T-cell (primary cell): ENCODE measurements around the gene NXPH4. TPM values are rescaled to one million over a fixed set of nuclear protein-coding genes. Genes with fewer than 3 reads are reported as not detected.
A peak's percentile ranks its signal among the peaks of the same experiment; 100 is the strongest.

ENCODE experiments used
- ATAC-seq, 4 experiments: fragments of 200-7000 bp in 3 of 4; fragments of 150-1000 bp in 1 of 4; cut with Tn5 transposase; replicated peaks in 1 of 4; 1 replicate in 3 of 4; 2 replicates in 1 of 4; pipeline ENCODE4 v1.10.0; 2021; ENCODE audit warnings: moderate library complexity in 3 of 4, mild to moderate bottlenecking in 2 of 4, moderate number of reproducible peaks in 1 of 4
- CTCF ChIA-PET, 2 donors: fragments of 300-600 bp; sonication (Branson Sonifier 250); formaldehyde crosslinking; loops; one replicate each; lab custom pipeline; 2022; ENCODE audit warnings: antibody characterized with exemption in 2 of 2; lab: Charles Lee
- POLR2A ChIA-PET, 2 donors: fragments of 300-600 bp; sonication (Branson Sonifier 250); formaldehyde crosslinking; loops; one replicate each; lab custom pipeline; 2022; ENCODE audit warnings: antibody characterized with exemption in 2 of 2; lab: Charles Lee
- DNase-seq, 35 experiments: peaks; one replicate each; pipeline versions ENCODE4 v3.0.0 to v3.0.0-alpha.2; 2013 to 2023
- H3K27ac ChIP-seq: one replicate; pipeline ENCODE4 v1.5.1; 2013; ENCODE audit warnings: low read length
- H3K27me3 ChIP-seq, 2 experiments: replicated peaks in 1 of 2; 1 replicate in 1 of 2; 2 replicates in 1 of 2; pipeline versions ENCODE4 v1.6.1 to v1.7.0; 2013; ENCODE audit warnings: low read length in 1 of 2, mixed read lengths in 1 of 2; ENCODE audit not compliant: control insufficient read depth in 2 of 2, insufficient read depth in 2 of 2; ENCODE audit errors: extremely low read depth in 1 of 2
- H3K36me3 ChIP-seq, 2 donors: 1 replicate in 1 of 2; 2 replicates in 1 of 2; pipeline versions ENCODE4 v1.6.1 to v1.7.0; 2013; ENCODE audit warnings: low read length in 1 of 2; ENCODE audit not compliant: control insufficient read depth in 2 of 2, insufficient read depth in 1 of 2; ENCODE audit errors: extremely low read depth in 1 of 2
- H3K4me1 ChIP-seq, 2 experiments: 1 replicate in 1 of 2; 2 replicates in 1 of 2; pipeline versions ENCODE4 v1.6.1 to v1.7.0; 2013; ENCODE audit warnings: low read length in 2 of 2, mixed read lengths in 1 of 2; ENCODE audit not compliant: insufficient read depth in 2 of 2, control insufficient read depth in 1 of 2; ENCODE audit errors: extremely low read depth in 1 of 2
- H3K4me3 ChIP-seq, 2 donors: 1 replicate in 1 of 2; 2 replicates in 1 of 2; pipeline versions ENCODE4 v1.5.1 to v1.7.0; 2013; ENCODE audit warnings: mild to moderate bottlenecking in 2 of 2, low read length in 1 of 2, moderate library complexity in 1 of 2; ENCODE audit not compliant: control insufficient read depth in 1 of 2; ENCODE audit errors: extremely low read depth in 1 of 2
- H3K9me3 ChIP-seq: 2 replicates; pipeline ENCODE4 v1.7.0; 2013
- H3K27ac Mint-ChIP-seq, 2 donors: one replicate each; pipeline ENCODE4 v1.8.0; 2020 to 2021; ENCODE audit warnings: mild to moderate bottlenecking in 2 of 2, mixed read lengths in 2 of 2
- H3K27me3 Mint-ChIP-seq, 2 donors: one replicate each; pipeline ENCODE4 v1.8.0; 2021 to 2022; ENCODE audit warnings: mixed read lengths in 2 of 2
- H3K36me3 Mint-ChIP-seq: one replicate; pipeline ENCODE4 v1.8.0; 2021; ENCODE audit warnings: mixed read lengths
- H3K4me1 Mint-ChIP-seq, 3 donors: one replicate each; pipeline ENCODE4 v1.8.0; 2020 to 2022; ENCODE audit warnings: mixed read lengths in 3 of 3, mild to moderate bottlenecking in 1 of 3
- H3K4me3 Mint-ChIP-seq, 3 donors: one replicate each; pipeline ENCODE4 v1.8.0; 2020 to 2022; ENCODE audit warnings: mild to moderate bottlenecking in 3 of 3, mixed read lengths in 3 of 3, moderate library complexity in 3 of 3
- H3K9me3 Mint-ChIP-seq, 3 donors: one replicate each; pipeline ENCODE4 v1.8.0; 2020 to 2022; ENCODE audit warnings: mixed read lengths in 3 of 3
- WGBS: methylation state at CpG from one replicate; pipeline ENCODE4 v1.1.5; 2013; ENCODE audit warnings: missing lambda C conversion rate; ENCODE audit not compliant: insufficient coverage; 5-methylcytosine and 5-hydroxymethylcytosine counted together
- total RNA-seq, 35 experiments: library from RNA in 6 of 35; stranded (reverse) in 6 of 35; fragments of 120-200 nt in 1 of 35; gene quantifications; one replicate each; pipeline versions ENCODE4 v1.2.1 to v1.2.4 and lab custom pipeline; 2013 to 2026

The NXPH4 gene
- total RNA-seq, 5 donors from 2014 or later (not counting 1 experiment from before 2014, with no cell fraction given), result 0.49 to 4.5 (median 1.0) TPM; not detected in 1

DNA sequence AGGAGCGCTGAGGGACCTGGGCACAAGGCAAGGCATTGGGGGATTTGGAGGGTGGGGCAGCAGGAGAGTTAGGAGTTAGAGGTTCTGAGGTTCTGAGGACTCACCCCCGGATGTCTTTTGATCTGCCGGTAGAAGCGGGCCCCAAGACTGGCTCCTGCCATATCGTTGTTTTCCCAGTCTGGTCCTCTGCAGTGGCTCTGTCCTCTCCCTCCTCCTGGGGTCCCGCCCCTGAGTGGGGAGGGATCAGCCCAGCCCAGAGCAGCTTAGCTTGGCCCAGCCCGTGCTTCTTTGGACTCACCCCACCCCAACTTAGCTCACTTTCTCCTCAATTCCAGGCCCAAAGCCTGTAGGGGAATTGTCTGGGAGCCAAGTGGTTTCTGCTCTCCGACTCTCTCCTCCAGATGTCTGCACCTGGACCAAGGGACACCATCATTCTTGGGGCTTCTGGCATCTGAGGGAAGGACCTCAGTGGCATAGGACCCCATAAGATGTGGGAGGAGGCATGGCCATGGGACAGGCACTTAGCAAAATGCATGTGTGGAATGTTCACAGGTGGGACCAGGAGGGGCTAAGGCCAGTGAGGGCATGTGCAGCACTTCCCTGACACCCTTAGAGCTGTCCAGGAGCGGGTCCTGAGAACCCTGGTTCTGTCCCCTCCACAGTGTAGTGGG lies 20.5 kb downstream of the NXPH4 start:
- ChIA-PET CTCF (interaction anchor here (0.6 to 3.3 kb wide), 5 partner anchors 8 to 491 kb away, joined by 3 to 39 read pairs (median 9); partner anchors contain the start of gene SHMT2 (in 1 of the 2)), POLR2A (no interaction called here)
- peaks cover 12 to 83% of the 10 kb centered on the region in 2 experiments for H3K27me3 ChIP-seq
- Mint-ChIP-seq H3K9me3 (no peaks in the 10 kb centered on the region), H3K4me1 (peaks cover 52 to 74% (median 65%) of the 10 kb centered on the region in 3 donors), H3K4me3 (peak overlapping the region in 2 of 3 donors; percentile 37 to 95), H3K27ac (no peak overlapping the region), H3K36me3 (peaks cover 30% of the 10 kb centered on the region), H3K27me3 (peaks cover 36 to 46% of the 10 kb centered on the region in 2 donors)
- ATAC-seq, result no peak
- no peak overlapping the region for H3K27ac ChIP-seq
- H3K4me1 ChIP-seq, result peaks cover 34 to 80% of the 10 kb centered on the region in 2 experiments
- 22% methylated on average over 4 of the region's 9 CpGs for WGBS
- no peaks in the 10 kb centered on the region for H3K9me3 ChIP-seq
- H3K36me3 ChIP-seq, result peaks cover 17 to 24% of the 10 kb centered on the region in 2 donors
- peak in 1 of 35 experiments; percentile 18 for DNase-seq
- H3K4me3 ChIP-seq, result no peak overlapping the region

DNA sequence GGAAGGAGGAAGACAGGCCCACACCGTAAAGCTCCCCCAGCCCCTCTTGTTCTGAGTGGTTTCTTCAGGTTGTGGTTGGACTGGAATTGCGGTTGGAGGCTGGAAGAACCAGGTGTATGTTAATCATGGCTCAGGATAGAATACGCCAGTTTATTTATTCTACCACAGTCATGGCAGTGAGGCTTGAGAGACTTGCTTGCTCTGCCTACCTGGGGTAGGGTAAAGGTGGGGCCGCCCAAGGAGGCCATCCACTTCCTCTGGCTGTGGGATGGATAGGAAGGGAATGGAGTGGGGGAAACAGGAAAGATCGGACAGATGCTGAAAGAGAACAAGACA lies 21.0 kb downstream of the NXPH4 start:
- peaks cover 17 to 19% of the 10 kb centered on the region in 2 donors for H3K36me3 ChIP-seq
- Mint-ChIP-seq H3K27me3 (peaks cover 36 to 51% of the 10 kb centered on the region in 2 donors), H3K4me1 (peaks cover 55 to 77% (median 71%) of the 10 kb centered on the region in 3 donors), H3K36me3 (peaks cover 25% of the 10 kb centered on the region), H3K27ac (peak overlapping the region in 1 of 2 donors; percentile 73), H3K9me3 (no peaks in the 10 kb centered on the region), H3K4me3 (peak overlapping the region; percentile 59 to 95 (median 74))
- H3K9me3 ChIP-seq, result no peaks in the 10 kb centered on the region
- H3K4me3 ChIP-seq, result peak overlapping the region in 1 of 2 donors; percentile 73
- no peak overlapping the region for H3K27ac ChIP-seq
- CTCF ChIA-PET, result interaction anchor here (0.6 to 3.3 kb wide), 7 partner anchors 8 to 491 kb away, joined by 3 to 39 read pairs (median 7); partner anchors contain the start of gene SHMT2 (in 2 of the 2)
- ATAC-seq (no peak), DNase-seq (no peak)
- WGBS, result 83% methylated on average over 1 of the region's 5 CpGs
- peaks cover 37 to 86% of the 10 kb centered on the region in 2 experiments for H3K4me1 ChIP-seq
- H3K27me3 ChIP-seq, result peaks cover 12 to 83% of the 10 kb centered on the region in 2 experiments
- POLR2A ChIA-PET, result interaction anchor here in 1 of 2 donors (0.6 kb wide), 1 partner anchor 44 kb away, joined by 3 read pairs; no protein-coding TSS in a partner anchor

DNA sequence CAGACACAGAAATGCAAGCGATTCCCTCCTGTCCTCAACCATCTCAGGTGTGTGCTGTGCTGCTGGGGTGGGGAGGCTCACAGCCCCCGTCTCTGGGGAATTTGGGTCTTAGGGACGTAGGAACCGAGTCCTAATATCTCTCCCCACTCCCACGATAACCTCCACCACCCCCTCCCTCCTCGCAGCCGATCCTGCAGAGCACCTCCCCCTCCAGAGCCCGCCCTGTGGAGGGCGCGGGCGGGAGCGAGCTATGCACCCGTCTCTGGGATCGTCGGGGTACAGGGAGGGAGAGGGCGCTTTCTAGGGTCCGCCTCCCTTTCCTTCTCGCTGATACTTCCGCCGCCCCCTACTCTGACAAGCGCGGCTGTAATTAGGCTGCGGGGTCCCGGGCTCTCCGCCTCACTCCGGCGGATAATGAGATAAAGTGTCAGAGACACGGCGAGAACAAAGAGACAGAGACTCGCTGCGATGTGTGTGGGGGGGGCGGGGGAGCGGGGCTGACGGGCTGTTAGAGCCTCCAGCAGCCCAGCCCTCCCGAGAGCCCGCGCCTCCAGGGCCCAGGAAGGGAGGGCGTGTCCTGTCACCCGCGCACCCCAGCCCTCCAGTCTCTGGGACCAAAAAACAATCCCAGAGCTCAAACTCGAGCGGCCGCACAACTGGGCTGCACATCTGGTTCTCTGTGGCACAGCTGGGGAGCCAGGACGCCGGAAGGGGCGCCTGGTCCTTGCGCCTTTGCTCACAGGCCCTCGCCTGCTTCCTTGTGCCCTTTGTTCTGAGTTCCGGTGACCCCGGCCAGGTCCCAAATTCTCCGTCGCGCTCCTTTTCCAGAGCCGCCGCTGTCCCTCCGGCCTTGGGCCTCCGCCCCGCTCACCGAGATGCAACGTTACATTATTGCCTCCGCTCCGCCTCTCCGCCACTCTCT lies 21.6 kb downstream of the NXPH4 start:
- peak overlapping the region in 1 of 2 donors; percentile 78 for H3K27ac Mint-ChIP-seq
- H3K9me3 Mint-ChIP-seq, result no peaks in the 10 kb centered on the region
- DNase-seq (peak in 4 of 35 experiments; percentile 29 to 51 (median 32)), ATAC-seq (no peak)
- peaks cover 11 to 13% of the 10 kb centered on the region in 2 donors for H3K36me3 ChIP-seq
- peaks cover 12 to 88% of the 10 kb centered on the region in 2 experiments for H3K27me3 ChIP-seq
- H3K4me3 Mint-ChIP-seq, result peak overlapping the region; percentile 92 to 95 (median 92)
- no peaks in the 10 kb centered on the region for H3K9me3 ChIP-seq
- POLR2A ChIA-PET, result interaction anchor here in 1 of 2 donors (0.6 kb wide), 1 partner anchor 45 kb away, joined by 3 read pairs; no protein-coding TSS in a partner anchor
- 7% methylated on average over 31 of the region's 63 CpGs for WGBS
- peaks cover 60 to 80% (median 77%) of the 10 kb centered on the region in 3 donors for H3K4me1 Mint-ChIP-seq
- CTCF ChIA-PET, result interaction anchor here (0.6 to 8.2 kb wide), 11 partner anchors 8 to 176 kb away, joined by 3 to 66 read pairs (median 7); partner anchors contain the start of gene SHMT2 (in 2 of the 2)
- peaks cover 42 to 92% of the 10 kb centered on the region in 2 experiments for H3K4me1 ChIP-seq
- peak overlapping the region; percentile 73 to 78 for H3K4me3 ChIP-seq
- H3K27me3 Mint-ChIP-seq, result peaks cover 39 to 56% of the 10 kb centered on the region in 2 donors
- peaks cover 19% of the 10 kb centered on the region for H3K36me3 Mint-ChIP-seq
- no peak overlapping the region for H3K27ac ChIP-seq

DNA sequence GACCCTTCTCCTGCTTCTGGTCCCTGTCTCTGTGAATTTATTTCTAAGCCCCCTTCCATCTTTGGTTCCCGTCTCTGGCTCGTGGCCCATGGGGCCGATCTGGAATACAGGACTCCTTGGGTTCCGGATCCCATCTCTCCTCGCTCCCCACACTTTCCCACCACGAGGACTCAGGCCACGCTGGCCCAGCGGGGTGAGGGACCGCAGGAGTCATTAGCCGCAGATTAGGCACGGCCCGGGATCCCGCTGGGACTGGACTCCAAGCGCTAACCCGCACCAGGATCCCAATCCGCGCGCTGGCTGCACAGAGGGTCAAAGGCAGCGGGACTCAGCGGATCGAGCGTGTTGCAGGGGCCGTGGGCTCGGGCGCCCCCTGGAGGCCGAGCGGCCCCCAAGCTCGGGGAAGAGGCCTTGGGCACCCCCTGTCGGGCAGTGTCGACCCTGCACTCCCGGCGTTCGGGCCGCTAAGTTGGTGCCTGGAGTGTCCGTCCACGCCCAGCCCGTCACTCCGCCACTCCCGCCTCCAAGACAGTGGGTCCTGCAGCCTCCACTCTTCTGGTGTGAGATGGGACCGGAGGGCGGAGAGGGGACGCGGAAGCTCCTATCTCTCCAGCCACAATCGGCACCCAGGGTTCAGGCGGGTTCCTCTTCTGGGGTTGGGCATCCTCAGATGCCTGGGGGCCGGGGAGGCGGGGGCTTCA lies 22.4 kb downstream of the NXPH4 start:
- H3K9me3 Mint-ChIP-seq, result no peaks in the 10 kb centered on the region

DNA sequence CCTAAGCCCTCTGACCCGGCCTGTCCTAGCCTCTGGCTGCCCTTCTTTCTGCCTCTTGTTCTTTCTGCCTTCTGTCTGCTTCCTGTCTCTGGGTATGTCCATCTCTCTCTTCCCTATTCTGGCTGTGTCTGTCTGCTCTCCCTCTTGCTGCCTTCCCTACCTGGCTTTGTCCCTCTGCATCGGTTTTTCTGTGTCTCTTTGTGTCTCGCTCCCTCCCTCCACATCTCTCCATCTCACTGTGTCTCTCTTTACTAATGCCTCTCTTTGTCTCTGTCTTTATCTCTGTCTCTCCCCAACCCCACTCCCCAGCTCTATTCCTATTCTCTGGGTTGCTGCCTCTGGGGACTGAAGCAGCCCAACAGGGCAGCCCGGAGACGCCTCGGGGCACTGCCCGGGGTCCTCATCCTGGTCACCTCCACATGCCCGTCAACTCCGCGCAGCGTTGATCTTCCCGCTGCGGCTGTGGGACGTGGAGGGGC lies 23.0 kb downstream of the NXPH4 start:
- H3K27me3 ChIP-seq, result peaks cover 12 to 99% of the 10 kb centered on the region in 2 experiments
- no peak overlapping the region for H3K27ac ChIP-seq
- Mint-ChIP-seq H3K27me3 (peaks cover 44 to 67% of the 10 kb centered on the region in 2 donors), H3K27ac (peak overlapping the region in 1 of 2 donors; percentile 66), H3K4me1 (peaks cover 67 to 83% (median 78%) of the 10 kb centered on the region in 3 donors), H3K36me3 (peaks cover 4% of the 10 kb centered on the region), H3K4me3 (peak overlapping the region; percentile 92 to 95 (median 92)), H3K9me3 (no peaks in the 10 kb centered on the region)
- H3K4me1 ChIP-seq, result peaks cover 46 to 95% of the 10 kb centered on the region in 2 experiments
- no peaks in the 10 kb centered on the region for H3K36me3 ChIP-seq
- ChIA-PET POLR2A (no interaction called here), CTCF (interaction anchor here (0.9 to 8.2 kb wide), 9 partner anchors 10 to 26 kb away, joined by 3 to 66 read pairs (median 21); partner anchors contain the start of gene SHMT2 (in 2 of the 2))
- no peak for DNase-seq
- H3K9me3 ChIP-seq, result no peaks in the 10 kb centered on the region
- ATAC-seq, result peak in 3 of 4 experiments; percentile 0 to 2 (median 1)
- 4% methylated on average over 14 of the region's 14 CpGs for WGBS
- peak overlapping the region; percentile 68 to 78 for H3K4me3 ChIP-seq

More for the DNA sequence above, 22.4 kb downstream of the NXPH4 start:
- H3K27ac Mint-ChIP-seq, result peak overlapping the region in 1 of 2 donors; percentile 78
- CTCF ChIA-PET, result interaction anchor here (0.6 to 8.2 kb wide), 11 partner anchors 9 to 176 kb away, joined by 3 to 66 read pairs (median 5); partner anchors contain the start of genes SHMT2 (in 2 of the 2) and STAT6 (in 1 of the 2)
- Histone ChIP-seq H3K36me3 (peaks cover 3 to 5% of the 10 kb centered on the region in 2 donors), H3K27ac (no peak overlapping the region), H3K4me3 (peak overlapping the region; percentile 73 to 78), H3K27me3 (peaks cover 12 to 93% of the 10 kb centered on the region in 2 experiments), H3K9me3 (no peaks in the 10 kb centered on the region), H3K4me1 (peaks cover 46 to 93% of the 10 kb centered on the region in 2 experiments)
- ATAC-seq (peak; percentile 58 to 75 (median 60)), DNase-seq (peak; percentile 54 to 95 (median 78))
- peaks cover 65 to 85% (median 82%) of the 10 kb centered on the region in 3 donors for H3K4me1 Mint-ChIP-seq
- H3K4me3 Mint-ChIP-seq, result peak overlapping the region; percentile 92 to 95 (median 92)
- POLR2A ChIA-PET, result no interaction called here
- H3K27me3 Mint-ChIP-seq, result peaks cover 40 to 61% of the 10 kb centered on the region in 2 donors
- H3K36me3 Mint-ChIP-seq, result peaks cover 11% of the 10 kb centered on the region
- WGBS, result 3% methylated on average over 37 of the region's 47 CpGs
